Neural cell (in vitro differentiated cells): ENCODE results near the gene RPS6KA2. TPM values are rescaled to one million over a fixed set of nuclear protein-coding genes. Genes with fewer than 3 reads are reported as not detected.

Source experiments
- H2AFZ ChIP-seq: fragments of 200-600, 300-800 bp; sonication (generic), shearing (Covaris generic); 2 replicates; pipeline ENCODE4 v1.6.0; 2014; ENCODE audit warnings: low read depth, mild to moderate bottlenecking, antibody characterized with exemption, low read length, moderate library complexity
- H3F3A ChIP-seq: fragments of 200-600 bp; shearing (Covaris generic); 2 replicates; pipeline ENCODE4 v1.6.1; 2016; ENCODE audit warnings: mild to moderate bottlenecking, moderate library complexity, mixed read lengths, antibody characterized with exemption, low read length; ENCODE audit not compliant: insufficient read depth, poor library complexity, severe bottlenecking
- H3K27ac ChIP-seq: fragments of 200-600, 300-800 bp; sonication (generic), shearing (Covaris generic); 2 replicates; pipeline ENCODE4 v1.5.1; 2014; ENCODE audit warnings: mild to moderate bottlenecking, low read length, moderate library complexity
- H3K27me3 ChIP-seq: fragments of 300-800, 200-600 bp; sonication (generic), shearing (Covaris generic); 2 replicates; pipeline ENCODE4 v1.6.0; 2014; ENCODE audit warnings: mild to moderate bottlenecking, low read depth, low read length, moderate library complexity; ENCODE audit not compliant: insufficient read depth
- H3K36me3 ChIP-seq: fragments of 300-800, 200-600 bp; sonication (generic), shearing (Covaris generic); 2 replicates; pipeline ENCODE4 v1.5.1; 2014; ENCODE audit warnings: mild to moderate bottlenecking, antibody characterized with exemption, low read length, moderate library complexity; ENCODE audit not compliant: insufficient read depth
- H3K4me2 ChIP-seq: fragments of 300-800, 200-600 bp; sonication (generic), shearing (Covaris generic); 2 replicates; pipeline ENCODE4 v1.6.0; 2014; ENCODE audit warnings: mild to moderate bottlenecking, low read length
- H3K4me3 ChIP-seq: fragments of 300-800, 200-600 bp; sonication (generic), shearing (Covaris generic); 2 replicates; pipeline ENCODE4 v1.5.1; 2014; ENCODE audit warnings: mild to moderate bottlenecking, low read length, moderate library complexity
- H3K79me2 ChIP-seq: fragments of 200-600 bp; shearing (Covaris generic); replicated peaks from 2 replicates; pipeline ENCODE4 v1.6.0; 2014; ENCODE audit warnings: mild to moderate bottlenecking, low read length, moderate library complexity; ENCODE audit not compliant: insufficient read depth
- H3K9ac ChIP-seq: fragments of 300-800, 200-600 bp; sonication (generic), shearing (Covaris generic); 2 replicates; pipeline ENCODE4 v1.6.1; 2016; ENCODE audit warnings: mild to moderate bottlenecking, low read length, mixed read lengths
- H3K9me2 ChIP-seq: fragments of 200-600 bp; shearing (Covaris generic); 2 replicates; pipeline ENCODE4 v1.6.1; 2016; ENCODE audit warnings: mild to moderate bottlenecking, low read length, mixed read lengths; ENCODE audit not compliant: insufficient read depth
- H3K9me3 ChIP-seq: fragments of 200-600, 300-800 bp; sonication (generic), shearing (Covaris generic); 2 replicates; pipeline ENCODE4 v1.6.1; 2016; ENCODE audit warnings: mild to moderate bottlenecking, mixed run types, low read length, moderate library complexity, mixed read lengths
- H4K20me1 ChIP-seq: fragments of 200-600 bp; shearing (Covaris generic); 2 replicates; pipeline ENCODE4 v1.6.1; 2016; ENCODE audit warnings: mild to moderate bottlenecking, mixed run types; ENCODE audit not compliant: insufficient read depth
- CTCF ChIP-seq: fragments of 450-650 bp; IDR thresholded peaks from 2 replicates; pipeline ENCODE4 v1.5.1; 2014; ENCODE audit warnings: antibody characterized with exemption, mild to moderate bottlenecking, moderate library complexity; ENCODE audit not compliant: poor library complexity, severe bottlenecking
- EP300 ChIP-seq: fragments of 450-650 bp; conservative IDR thresholded peaks from 2 replicates; pipeline ENCODE4 v1.6.1; 2014; ENCODE audit warnings: antibody characterized with exemption, mild to moderate bottlenecking, moderate library complexity; ENCODE audit not compliant: poor library complexity, severe bottlenecking
- EZH2 ChIP-seq: fragments of 200-600, 300-800 bp; shearing (Covaris generic), sonication (generic); IDR thresholded peaks from 2 replicates; pipeline ENCODE4 v1.6.1; 2014; ENCODE audit warnings: antibody characterized with exemption, low read length, borderline replicate concordance, mild to moderate bottlenecking; ENCODE audit not compliant: insufficient read depth, poor library complexity, severe bottlenecking
- MXI1 ChIP-seq: fragments of 450-650 bp; conservative IDR thresholded peaks from 2 replicates; pipeline ENCODE4 v1.6.1; 2014; ENCODE audit warnings: antibody characterized with exemption, mild to moderate bottlenecking; ENCODE audit not compliant: poor library complexity, severe bottlenecking
- POLR2AphosphoS5 ChIP-seq: IDR thresholded peaks from 2 replicates; pipeline ENCODE4 v1.6.1; 2012
- RAD21 ChIP-seq: fragments of 450-650 bp; conservative IDR thresholded peaks from 2 replicates; pipeline ENCODE4 v1.6.1; 2014; ENCODE audit warnings: antibody characterized with exemption, mild to moderate bottlenecking, moderate library complexity
- REST ChIP-seq: IDR thresholded peaks from 2 replicates; pipeline ENCODE4 v1.6.1; 2012; ENCODE audit warnings: borderline replicate concordance
- SMC3 ChIP-seq: fragments of 450-650 bp; conservative IDR thresholded peaks from 2 replicates; pipeline ENCODE4 v1.6.1; 2014; ENCODE audit warnings: antibody characterized with exemption, mild to moderate bottlenecking, moderate library complexity; ENCODE audit not compliant: poor library complexity
- TAF1 ChIP-seq: IDR thresholded peaks from 2 replicates; pipeline ENCODE4 v1.6.1; 2012; ENCODE audit warnings: low read depth
- polyA plus RNA-seq: library from polyadenylated mRNA; depleted of rRNA; stranded (reverse); fragments of >200 nt; gene quantifications from 2 replicates; pipeline ENCODE4 v1.2.3, GENCODE V29; 2014

RPS6KA2 gene
- polyA plus RNA-seq, 1 donor from 2014 or later = 34.3 TPM

- no peak for TF ChIP-seq CTCF
- TF ChIP-seq REST = peak; percentile 79
- H3K27me3 ChIP-seq = no peaks in the 10 kb centered on the region
- H3K4me2 ChIP-seq = peak overlapping the region; percentile 71
- no peaks in the 10 kb centered on the region for H4K20me1 ChIP-seq
- H3K36me3 ChIP-seq = no peaks in the 10 kb centered on the region
- peaks cover 9% of the 10 kb centered on the region for H3K79me2 ChIP-seq
- no peaks in the 10 kb centered on the region for H3K9me3 ChIP-seq
- peak overlapping the region; percentile 45 for H2AFZ ChIP-seq
- H3K4me3 ChIP-seq = peak overlapping the region; percentile 97
- H3K27ac ChIP-seq = peak overlapping the region; percentile 62
- H3K9ac ChIP-seq = peak overlapping the region; percentile 73
- H3K9me2 ChIP-seq = no peaks in the 10 kb centered on the region
- no peaks in the 10 kb centered on the region for H3F3A ChIP-seq
Observed at GRCh38 chr6:166382500-166382932, 244.5 kb downstream of the RPS6KA2 start.

- H3K27me3 ChIP-seq = no peaks in the 10 kb centered on the region
- H3F3A ChIP-seq = no peaks in the 10 kb centered on the region
- H3K4me3 ChIP-seq = peak overlapping the region; percentile 97
- H3K4me2 ChIP-seq = peak overlapping the region; percentile 71
- no peak overlapping the region for H2AFZ ChIP-seq
- H3K79me2 ChIP-seq = peaks cover 9% of the 10 kb centered on the region
- H4K20me1 ChIP-seq = no peaks in the 10 kb centered on the region
- TF ChIP-seq SMC3 (peak; percentile 79), EZH2 (no peak), CTCF (peak; percentile 88), MXI1 (peak; percentile 13), TAF1 (no peak), REST (no peak), POLR2AphosphoS5 (no peak), RAD21 (peak; percentile 64), EP300 (no peak)
- H3K9me3 ChIP-seq = no peaks in the 10 kb centered on the region
- H3K9me2 ChIP-seq = no peaks in the 10 kb centered on the region
- peak overlapping the region; percentile 62 for H3K27ac ChIP-seq
- H3K36me3 ChIP-seq = no peaks in the 10 kb centered on the region
- H3K9ac ChIP-seq = peak overlapping the region; percentile 73
Observed at GRCh38 chr6:166381733-166382499, 245.1 kb downstream of the RPS6KA2 start.
